Right atrium auricular region (tissue), 2 donors: ENCODE measurements around the gene GALNT13. TPM values are rescaled to one million over a fixed set of nuclear protein-coding genes. Genes with fewer than 3 reads are reported as not detected.

Source experiments
- DNase-seq: peaks from one replicate; pipeline ENCODE4 v3.0.0-alpha.2; 2019; ENCODE audit warnings: low spot score
- H3K27ac ChIP-seq, 2 donors: fragments of 200-600 bp; sonication (generic); 1 replicate in 1 of 2; 2 replicates in 1 of 2; pipeline ENCODE4 v1.5.1; 2016 to 2019
- H3K27me3 ChIP-seq, 2 donors: fragments of 200-600 bp; sonication (generic); one replicate each; pipeline versions ENCODE4 v1.5.1 to v1.6.0; 2017 to 2019
- H3K36me3 ChIP-seq: fragments of 200-600 bp; sonication (generic); one replicate; pipeline ENCODE4 v1.5.1; 2016
- H3K4me1 ChIP-seq, 2 donors: fragments of 200-600 bp; sonication (generic); one replicate each; pipeline versions ENCODE4 v1.5.1 to v1.6.0; 2017 to 2019
- H3K4me3 ChIP-seq, 2 donors: fragments of 200-600 bp; sonication (generic); 1 replicate in 1 of 2; 2 replicates in 1 of 2; pipeline ENCODE4 v1.5.1; 2017 to 2019; ENCODE audit warnings: mild to moderate bottlenecking in 1 of 2, moderate library complexity in 1 of 2
- H3K9me3 ChIP-seq, 2 donors: fragments of 200-600 bp; sonication (generic); one replicate each; pipeline ENCODE4 v1.5.1; 2019
- CTCF ChIP-seq, 2 donors: fragments of 200-600 bp; sonication (generic); IDR thresholded peaks; one replicate each; pipeline ENCODE4 v1.5.1; 2019; ENCODE audit warnings: antibody characterized with exemption in 2 of 2
- total RNA-seq, 2 donors: library from RNA; depleted of rRNA; stranded (reverse); fragments of >200 nt; gene quantifications; one replicate each; pipeline ENCODE4 v1.1.0, GENCODE V29; 2016

The GALNT13 gene
- total RNA-seq, 2 donors from 2014 or later: 0.55 to 2.2 TPM

- H3K4me1 ChIP-seq: no peaks in the 10 kb centered on the region
- TF ChIP-seq CTCF (IDR thresholded peaks at IDR 0.05): no peak
- DNase-seq: no peak
Measured at GRCh38 chr2:154228566-154229280, 357.0 kb downstream of the GALNT13 start.

GRCh38 chr2:154229966-154230365, 358.2 kb downstream of the GALNT13 start:
- TF ChIP-seq CTCF (IDR thresholded peaks at IDR 0.05): no peak

More at GRCh38 chr2:154228566-154229280, 357.0 kb downstream of the GALNT13 start:
- Histone ChIP-seq H3K9me3 (no peaks in the 10 kb centered on the region), H3K4me3 (no peak overlapping the region), H3K27ac (no peak overlapping the region), H3K27me3 (no peaks in the 10 kb centered on the region), H3K36me3 (no peaks in the 10 kb centered on the region)

GRCh38 chr2:154231021-154231420, 359.3 kb downstream of the GALNT13 start:
- no peaks in the 10 kb centered on the region for H3K27me3 ChIP-seq
- H3K36me3 ChIP-seq: no peaks in the 10 kb centered on the region
- no peak overlapping the region for H3K27ac ChIP-seq
- H3K4me1 ChIP-seq: no peaks in the 10 kb centered on the region
- no peak for TF ChIP-seq CTCF (IDR thresholded peaks at IDR 0.05)
- DNase-seq: no peak
- no peak overlapping the region for H3K4me3 ChIP-seq
- H3K9me3 ChIP-seq: no peaks in the 10 kb centered on the region

More at GRCh38 chr2:154229966-154230365, 358.2 kb downstream of the GALNT13 start:
- H3K36me3 ChIP-seq: no peaks in the 10 kb centered on the region
- no peaks in the 10 kb centered on the region for H3K9me3 ChIP-seq
- H3K27ac ChIP-seq: no peak overlapping the region
- no peak overlapping the region for H3K4me3 ChIP-seq
- DNase-seq: no peak
- H3K27me3 ChIP-seq: no peaks in the 10 kb centered on the region
- no peaks in the 10 kb centered on the region for H3K4me1 ChIP-seq

- no peaks in the 10 kb centered on the region for H3K27me3 ChIP-seq
- no peak overlapping the region for H3K4me3 ChIP-seq
- DNase-seq: no peak
- H3K4me1 ChIP-seq: no peaks in the 10 kb centered on the region
- H3K27ac ChIP-seq: no peak overlapping the region
- no peak for TF ChIP-seq CTCF (IDR thresholded peaks at IDR 0.05)
- no peaks in the 10 kb centered on the region for H3K36me3 ChIP-seq
- no peaks in the 10 kb centered on the region for H3K9me3 ChIP-seq
Measured at GRCh38 chr2:154233231-154233630, 361.5 kb downstream of the GALNT13 start.

- H3K27me3 ChIP-seq: no peaks in the 10 kb centered on the region
- TF ChIP-seq CTCF (IDR thresholded peaks at IDR 0.05): no peak
- no peaks in the 10 kb centered on the region for H3K4me1 ChIP-seq
- no peak overlapping the region for H3K27ac ChIP-seq
- no peak for DNase-seq
- no peak overlapping the region for H3K4me3 ChIP-seq
- no peaks in the 10 kb centered on the region for H3K36me3 ChIP-seq
- H3K9me3 ChIP-seq: no peaks in the 10 kb centered on the region
Measured at GRCh38 chr2:154238252-154238651, 366.5 kb downstream of the GALNT13 start.

GRCh38 chr2:154240316-154240715, 368.6 kb downstream of the GALNT13 start:
- H3K27ac ChIP-seq: no peak overlapping the region
- no peak for DNase-seq
- H3K4me3 ChIP-seq: no peak overlapping the region
- no peaks in the 10 kb centered on the region for H3K27me3 ChIP-seq
- no peaks in the 10 kb centered on the region for H3K36me3 ChIP-seq
- H3K4me1 ChIP-seq: no peaks in the 10 kb centered on the region
- no peak for TF ChIP-seq CTCF (IDR thresholded peaks at IDR 0.05)
- no peaks in the 10 kb centered on the region for H3K9me3 ChIP-seq
